HPDE6-E6E7 (cell line): Measurements from ENCODE around the gene SEMA5A.

Experiments used
- DNase-seq: peaks from one replicate; pipeline ENCODE4 v3.0.0; 2011; ENCODE audit warnings: missing footprints; ENCODE audit errors: extremely low spot score

The SEMA5A gene

DNA sequence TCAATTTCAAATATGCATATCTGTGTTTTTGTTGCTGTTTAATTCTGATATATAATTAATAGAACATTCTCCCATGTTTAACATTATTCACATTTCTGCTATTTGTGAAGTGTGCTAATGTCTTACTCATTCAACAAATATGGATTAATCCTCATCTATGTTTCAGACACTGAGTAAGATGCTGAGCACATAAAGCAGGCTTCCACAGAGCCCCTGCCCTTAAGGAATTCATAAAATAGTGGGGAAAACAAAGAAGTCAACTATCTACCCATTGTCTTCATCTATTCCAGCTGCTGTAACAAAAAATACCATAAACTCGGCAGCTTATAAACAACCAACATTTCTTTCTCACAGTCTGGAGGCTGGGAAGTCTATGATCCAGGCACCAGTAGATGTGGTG lies 333.3 kb downstream of the SEMA5A start:
- DNase-seq = no peak

DNA sequence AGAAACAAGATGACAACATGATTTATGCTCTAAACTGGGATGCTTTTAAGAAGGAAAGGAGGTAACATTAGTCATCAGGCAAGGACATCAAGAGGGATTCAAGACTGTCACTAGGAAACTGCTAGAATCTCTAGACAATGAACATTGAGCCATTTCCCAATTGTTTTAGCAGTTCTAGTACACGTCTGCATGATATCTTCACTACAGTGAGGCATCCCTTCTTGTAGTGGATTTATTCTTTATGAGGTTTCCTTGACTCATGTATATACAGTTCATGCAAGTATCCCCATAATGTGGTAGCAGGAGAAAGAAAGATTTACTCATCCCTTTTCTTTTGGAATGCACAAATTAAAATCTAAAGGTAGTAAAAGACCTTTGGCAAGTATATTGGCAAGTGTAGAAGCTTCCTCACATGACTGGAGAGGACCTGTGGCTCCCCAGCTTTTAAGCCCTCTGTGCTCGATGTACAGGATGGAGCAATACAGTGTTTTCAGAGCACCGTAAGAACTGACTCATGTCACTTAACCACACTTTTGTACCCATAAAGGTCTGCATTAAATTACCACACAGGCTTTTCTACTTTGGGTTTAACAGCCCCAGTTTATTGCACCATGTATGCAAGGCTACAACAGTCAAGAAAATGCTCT lies 335.9 kb downstream of the SEMA5A start:
- DNase-seq = no peak

DNA sequence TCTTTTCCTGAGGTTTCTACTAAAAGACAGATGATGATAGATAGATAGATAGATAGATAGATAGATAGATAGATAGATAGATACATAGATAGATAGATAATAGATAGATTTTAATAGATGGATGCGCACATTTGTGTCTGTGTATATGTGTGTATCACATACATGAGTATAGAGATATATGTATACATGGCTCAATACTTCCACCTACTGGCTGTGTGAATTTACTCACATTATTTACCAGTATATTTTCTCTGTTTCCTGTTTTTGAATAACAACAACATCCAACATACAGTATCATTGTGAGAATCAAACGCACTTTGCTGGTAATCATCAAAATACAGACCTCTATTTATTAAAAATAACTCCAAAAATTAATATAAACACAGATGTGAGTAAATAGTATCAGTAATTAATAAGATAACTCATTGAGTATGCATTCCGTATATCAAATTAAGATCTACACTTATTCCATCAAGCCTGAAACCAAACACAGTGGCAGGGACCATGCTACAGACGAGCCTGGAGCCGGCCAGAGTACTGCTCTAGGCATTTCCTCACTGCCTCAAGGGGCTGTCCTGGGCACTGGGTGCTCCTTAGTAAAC lies 338.0 kb downstream of the SEMA5A start:
- DNase-seq = no peak

DNA sequence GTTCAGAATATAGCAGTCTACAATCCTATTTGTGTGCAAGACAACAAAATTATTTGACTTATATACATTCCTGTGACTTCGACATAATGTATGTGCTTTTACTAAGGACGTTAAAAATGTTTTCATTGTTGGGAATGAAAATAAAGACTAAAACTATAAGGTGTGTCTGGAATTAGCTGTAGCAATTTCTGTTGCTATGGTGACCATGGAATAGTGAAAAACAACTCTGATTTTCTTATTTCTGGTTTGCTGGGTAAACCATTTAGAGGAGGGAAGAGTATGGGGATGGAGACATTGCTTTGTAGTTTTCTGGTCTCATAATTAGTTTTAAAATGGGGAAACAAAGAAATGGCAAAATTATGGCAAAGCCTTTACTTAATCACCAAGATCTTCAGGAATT lies 343.2 kb downstream of the SEMA5A start:
- no peak for DNase-seq

DNA sequence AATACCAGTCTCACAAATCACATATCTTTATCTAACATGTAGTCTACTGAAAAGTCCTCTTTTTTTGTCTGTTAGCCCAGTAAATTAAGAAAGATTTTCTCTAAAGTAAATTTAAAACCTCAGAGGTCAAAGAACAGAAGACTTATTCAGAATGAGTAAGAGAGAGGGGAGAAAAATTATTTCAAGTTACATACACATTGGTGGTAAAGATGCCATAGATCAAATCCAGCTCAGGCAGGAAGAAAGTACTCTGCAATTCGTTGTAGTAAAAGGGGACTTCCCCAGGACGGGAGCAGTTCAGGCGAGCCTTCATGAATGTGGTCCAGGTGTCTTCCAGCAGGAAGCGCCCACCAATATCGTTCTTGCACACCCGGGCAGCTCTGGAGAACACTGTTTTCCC lies 344.1 kb downstream of the SEMA5A start:
- no peak for DNase-seq

DNA sequence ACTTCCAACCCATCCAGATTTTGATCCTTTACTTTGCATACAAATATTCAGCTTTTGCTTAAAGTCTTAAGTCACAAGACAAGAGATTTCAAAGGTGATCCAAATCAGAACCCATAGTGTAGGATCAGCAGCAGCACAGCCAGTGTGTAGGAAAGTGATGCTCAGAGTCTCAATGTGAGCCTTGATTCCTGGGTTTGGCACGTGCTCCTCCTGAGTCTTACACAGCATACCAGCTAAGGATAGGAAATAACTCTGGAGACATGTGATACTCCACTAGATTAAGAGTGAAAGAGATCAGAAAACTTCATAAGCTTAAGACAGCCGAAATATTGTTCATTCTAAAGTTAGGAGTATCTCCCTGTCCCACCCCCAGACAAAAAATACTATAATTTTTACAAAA lies 344.9 kb downstream of the SEMA5A start:
- DNase-seq = no peak

DNA sequence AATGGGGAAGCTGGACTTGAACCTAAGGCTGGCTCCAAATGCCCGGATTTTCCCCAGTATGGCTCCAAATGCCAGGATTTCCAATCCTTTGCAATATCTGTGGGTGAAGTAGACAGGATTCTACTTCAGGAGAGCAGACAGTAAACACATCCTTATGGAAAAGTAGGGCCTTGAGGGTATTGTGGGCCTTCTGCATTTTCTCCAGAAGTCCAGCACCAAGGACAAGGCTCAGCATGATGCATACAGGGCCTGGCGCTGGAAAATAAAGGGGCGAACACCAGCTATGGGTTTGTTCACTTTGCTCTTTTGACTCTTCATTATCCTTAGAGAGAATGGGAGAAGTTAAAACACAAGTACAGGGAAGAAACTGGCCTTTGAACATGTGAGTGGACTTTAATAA lies 347.5 kb downstream of the SEMA5A start:
- no peak for DNase-seq

DNA sequence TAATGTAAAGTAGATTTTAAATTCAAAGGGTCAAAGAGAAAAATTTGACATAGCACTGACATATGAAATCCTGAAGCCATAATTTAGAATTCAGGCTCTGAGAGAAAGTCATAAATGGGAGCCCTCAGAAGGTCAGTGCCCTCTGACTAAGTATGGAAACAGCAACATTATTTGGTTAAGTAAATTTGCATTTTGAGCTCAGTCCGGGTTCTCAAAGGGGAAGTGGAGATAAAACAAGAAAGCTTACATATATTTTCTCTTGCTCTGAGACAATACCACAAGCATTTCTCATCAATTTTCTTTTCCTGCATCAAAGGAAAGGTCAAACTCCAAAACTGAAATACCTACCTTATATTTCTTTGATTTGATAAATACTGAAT lies 348.0 kb downstream of the SEMA5A start:
- no peak for DNase-seq

DNA sequence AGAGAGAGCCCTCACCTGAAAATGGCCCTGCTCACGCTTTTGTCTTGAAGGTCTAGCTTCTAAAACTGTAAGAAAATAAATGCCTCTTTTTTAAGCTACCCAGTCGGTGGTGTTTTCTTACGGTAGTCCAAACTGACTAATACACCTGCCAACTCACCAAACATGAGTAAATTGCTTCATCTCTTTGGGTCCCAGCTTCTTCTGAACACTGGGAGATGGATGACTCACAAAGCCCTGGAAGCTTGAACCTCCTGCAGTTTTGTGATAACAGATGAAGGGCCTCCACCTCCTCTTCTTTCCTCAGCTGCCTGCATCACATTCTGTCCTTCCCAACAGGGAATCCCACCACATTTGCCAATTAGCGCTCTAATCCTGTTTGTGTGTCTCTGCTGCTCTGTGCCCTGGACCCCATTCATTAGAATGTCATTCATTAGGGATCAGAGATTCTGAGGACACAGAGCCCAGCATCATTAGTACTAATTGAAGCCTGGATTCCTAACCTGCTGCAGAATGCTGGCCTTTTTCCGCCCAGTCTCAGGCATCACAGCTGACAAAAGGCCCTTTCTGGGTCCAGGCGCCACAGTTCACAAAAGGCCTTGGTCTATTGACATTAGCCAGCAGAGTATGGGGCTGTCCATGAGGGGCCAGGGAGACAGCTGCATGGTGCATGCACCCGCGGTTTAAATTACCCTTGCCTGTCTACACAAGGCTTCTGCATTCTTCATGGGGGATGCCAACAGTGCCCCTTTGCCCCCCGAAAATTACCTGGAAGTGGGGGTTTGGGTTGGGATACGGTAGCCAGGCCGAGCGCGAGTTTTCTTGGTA lies 349.3 kb downstream of the SEMA5A start:
- DNase-seq = peak; percentile 16

DNA sequence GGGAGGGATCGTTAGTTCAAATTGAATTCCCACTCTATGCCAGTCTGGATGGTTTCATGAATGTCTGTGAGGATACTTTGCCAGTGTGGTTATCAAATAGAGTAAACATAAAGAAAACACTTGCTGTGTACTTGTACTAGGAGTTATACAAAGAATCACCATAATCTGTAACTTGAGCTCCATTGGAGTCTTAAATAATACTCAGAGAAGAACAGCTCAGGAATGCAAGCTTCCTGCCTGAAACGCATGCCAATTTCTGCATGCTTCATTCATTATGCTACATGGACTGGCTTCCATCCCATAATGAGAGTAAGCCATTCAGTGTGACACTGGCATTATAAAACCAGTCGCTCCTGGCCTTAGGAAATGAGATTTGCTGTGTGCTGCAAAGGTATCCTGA lies 351.4 kb downstream of the SEMA5A start:
- no peak for DNase-seq

DNA sequence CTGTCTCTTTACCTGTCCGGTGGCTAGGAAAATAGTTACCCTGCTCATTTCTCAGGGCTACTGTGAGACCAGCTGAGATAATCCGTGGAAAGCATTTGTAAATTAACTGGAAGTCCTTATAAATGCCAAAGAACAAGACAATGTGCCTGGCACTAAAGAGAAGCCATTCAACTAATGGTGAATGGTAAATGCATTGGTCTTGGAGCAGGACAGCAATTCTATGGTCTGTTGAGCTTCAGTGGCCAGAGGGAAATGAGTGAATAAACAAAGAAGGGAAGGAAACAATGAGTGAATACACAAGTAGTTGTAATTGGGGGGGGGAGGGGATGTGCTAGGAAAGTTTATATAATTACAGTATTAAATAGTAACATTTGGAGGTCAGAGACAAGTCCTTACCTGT lies 353.6 kb downstream of the SEMA5A start:
- DNase-seq = no peak

DNA sequence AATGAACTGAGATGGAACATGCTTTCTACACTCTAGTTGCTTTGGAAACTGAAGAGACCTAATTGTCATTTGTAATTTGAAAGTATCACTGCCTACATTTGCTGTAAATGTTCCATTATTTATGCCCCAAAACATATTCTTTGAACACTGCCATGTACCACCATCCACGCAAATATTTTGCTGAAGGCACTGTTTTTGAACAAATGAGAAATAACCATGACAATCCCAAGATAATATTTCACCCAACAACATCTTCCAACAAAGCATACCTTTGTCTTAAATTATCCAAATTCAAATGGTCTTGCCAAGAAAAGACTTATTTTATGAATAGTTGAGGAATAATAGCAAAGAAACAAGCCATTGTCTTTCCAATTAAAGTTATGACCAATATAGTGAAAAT lies 356.2 kb downstream of the SEMA5A start:
- no peak for DNase-seq

DNA sequence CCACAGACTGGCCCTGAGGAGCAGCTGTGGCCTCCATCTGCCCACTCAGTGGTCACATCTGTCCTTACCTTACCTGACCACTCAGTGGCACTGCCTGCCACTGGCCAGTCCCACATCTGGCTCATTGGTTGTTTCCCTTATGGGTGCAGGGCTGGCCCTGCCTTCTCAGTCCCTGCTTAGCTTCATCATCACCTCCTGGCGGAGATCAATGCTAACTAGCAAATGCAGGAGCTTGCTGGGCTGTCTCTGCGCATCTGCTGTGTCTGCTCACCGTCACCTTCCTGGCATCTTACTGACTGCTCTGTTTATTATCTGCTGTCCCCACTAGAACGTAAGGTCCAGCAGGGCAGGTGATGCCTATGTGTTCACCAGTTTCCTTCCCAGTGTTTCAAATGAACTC lies 356.9 kb downstream of the SEMA5A start:
- no peak for DNase-seq

DNA sequence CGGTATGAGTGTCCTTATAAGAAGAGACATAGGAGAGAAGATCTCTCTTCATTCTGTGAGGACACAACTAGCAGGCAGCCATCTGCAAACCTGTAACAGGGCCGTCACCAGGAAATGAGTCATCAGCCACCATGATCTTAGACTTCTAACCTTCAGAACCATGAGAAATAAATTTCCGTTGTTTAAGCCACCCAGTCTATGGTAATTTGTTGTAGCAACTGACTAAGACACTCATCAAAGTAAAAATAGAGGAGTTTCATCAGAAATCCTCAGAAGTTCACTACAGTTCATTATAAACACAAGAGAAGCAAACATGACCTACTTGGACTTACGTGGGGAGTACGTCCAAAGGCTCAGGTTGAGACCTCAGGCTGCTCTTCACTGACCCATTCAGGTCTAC lies 357.7 kb downstream of the SEMA5A start:
- DNase-seq = no peak

DNA sequence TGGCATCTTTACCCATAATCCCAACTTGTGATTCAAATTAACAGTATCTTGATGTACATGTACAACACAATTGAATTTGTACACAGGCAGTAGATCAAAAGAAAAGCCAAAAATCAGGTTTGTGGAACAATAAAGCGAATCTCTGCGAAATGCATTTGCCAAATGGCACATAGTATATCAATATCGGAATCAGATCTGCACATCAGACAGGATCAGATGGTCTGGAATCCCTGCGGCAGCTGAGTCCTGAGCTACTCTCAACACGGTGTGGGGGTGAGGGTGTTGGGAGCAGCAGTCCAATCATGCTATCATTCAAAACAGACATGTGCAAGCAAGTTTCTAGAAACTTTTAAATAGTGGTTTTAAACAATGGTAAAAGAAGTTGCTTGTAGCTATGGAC lies 358.3 kb downstream of the SEMA5A start:
- no peak for DNase-seq

DNA sequence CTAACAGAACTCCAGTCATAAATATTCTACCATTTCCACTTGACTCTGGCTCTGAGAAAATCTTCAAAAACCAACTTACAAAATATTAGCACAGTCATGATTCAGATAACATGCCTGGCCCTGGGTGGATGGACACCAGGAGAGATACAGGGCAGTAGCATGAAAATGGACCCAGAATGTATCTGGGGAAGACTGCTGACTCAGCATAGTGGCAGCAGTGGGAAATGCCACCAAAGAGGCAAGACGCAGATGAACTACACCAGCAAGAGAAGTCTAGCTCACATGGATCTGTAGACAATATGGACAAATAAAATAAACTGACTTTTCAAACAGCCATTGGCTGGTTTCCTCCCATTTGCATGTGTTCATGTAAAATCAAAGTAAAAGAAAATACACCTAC lies 359.8 kb downstream of the SEMA5A start:
- no peak for DNase-seq

DNA sequence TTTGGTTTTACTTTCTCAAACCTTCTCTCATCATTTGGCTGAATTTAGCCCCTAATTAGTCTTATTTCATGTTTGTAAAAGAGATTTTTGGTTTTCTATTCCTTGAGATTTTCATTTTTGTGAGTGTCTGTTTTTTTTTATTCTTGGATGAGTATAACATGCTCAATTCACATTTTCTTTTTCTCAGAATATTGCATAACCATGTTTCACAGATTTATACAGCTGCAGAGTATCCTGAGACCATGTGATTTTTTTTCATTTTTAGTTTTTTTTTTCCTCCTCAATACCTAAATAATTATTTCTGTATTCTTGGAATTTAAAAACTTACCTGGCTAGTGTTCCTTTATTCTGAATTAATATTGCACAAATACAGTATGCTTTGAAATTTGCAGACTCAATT lies 361.9 kb downstream of the SEMA5A start:
- no peak for DNase-seq

DNA sequence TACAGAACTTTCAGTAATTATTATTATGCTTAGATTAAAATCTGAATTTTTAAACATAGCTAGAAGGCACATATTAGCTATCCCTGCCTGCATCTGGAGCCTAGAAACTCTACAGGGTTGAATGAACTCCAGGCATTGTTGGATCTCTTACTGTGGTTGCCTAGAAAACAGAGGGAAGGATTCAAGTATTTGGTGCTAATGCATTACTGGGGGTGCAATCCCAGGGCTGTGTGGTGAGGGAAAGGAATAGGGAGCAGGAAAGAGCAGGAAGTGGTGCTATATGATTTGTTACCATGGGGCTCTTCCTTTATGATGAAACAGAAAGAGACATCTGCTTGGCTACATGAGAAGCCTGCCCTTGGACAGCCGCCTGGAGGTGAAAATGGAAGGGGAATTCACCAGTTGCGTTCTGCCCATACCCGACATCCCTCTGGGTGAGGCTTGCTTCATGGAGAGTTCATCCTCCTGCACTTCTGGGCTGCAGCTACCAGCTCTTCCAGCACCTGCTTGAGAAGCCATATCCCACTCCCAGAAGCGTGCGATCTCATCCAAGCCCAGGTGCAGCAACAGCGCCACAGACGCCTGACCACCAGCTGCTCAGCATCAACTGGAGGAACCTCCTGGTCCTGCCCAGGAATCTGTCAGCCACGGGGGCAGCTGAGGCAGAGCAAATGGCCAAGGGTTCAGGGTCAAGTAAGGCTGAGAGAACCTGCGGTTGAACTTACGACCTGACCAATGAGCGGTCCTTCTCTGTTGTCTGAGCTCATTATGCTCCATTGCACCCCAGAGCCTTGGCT lies 362.8 kb downstream of the SEMA5A start:
- no peak for DNase-seq

DNA sequence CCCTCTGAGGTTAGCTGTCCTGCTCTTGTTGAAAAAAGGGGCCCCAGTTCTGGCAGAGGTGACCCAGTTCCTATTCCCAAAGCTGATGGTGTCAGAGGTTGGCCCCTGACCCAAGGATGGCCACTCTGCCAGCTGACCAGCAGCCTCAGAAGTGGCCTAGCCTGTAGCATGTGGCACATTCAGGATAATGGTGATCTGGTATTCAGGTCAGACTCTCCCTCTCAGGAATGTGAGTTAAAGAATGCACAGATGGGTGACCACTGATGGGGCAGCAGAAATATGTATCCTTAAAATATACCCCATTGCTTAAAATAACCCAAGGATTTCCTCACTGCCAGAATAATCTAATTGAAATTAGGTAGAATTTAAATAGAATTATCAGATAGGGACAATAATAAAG lies 369.2 kb downstream of the SEMA5A start:
- no peak for DNase-seq

DNA sequence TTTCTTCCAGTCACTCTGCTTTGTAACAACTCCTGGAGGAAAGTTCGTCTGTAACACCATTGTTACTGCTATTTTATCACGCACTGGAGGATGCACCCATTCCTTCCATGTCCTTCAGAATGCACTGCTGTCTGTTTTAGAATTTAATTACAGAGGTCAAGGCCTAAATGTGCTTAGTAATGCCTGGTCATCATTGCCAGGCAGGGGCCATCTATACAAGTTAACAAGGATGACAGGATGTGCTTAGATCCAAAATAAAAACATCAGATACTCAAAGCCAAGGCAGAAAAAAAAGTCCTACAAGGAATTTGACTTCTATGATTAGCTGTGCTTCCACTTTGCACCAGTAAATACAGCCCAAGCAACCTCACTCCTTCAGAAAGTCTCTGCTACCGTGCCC lies 371.4 kb downstream of the SEMA5A start:
- DNase-seq = no peak

DNA sequence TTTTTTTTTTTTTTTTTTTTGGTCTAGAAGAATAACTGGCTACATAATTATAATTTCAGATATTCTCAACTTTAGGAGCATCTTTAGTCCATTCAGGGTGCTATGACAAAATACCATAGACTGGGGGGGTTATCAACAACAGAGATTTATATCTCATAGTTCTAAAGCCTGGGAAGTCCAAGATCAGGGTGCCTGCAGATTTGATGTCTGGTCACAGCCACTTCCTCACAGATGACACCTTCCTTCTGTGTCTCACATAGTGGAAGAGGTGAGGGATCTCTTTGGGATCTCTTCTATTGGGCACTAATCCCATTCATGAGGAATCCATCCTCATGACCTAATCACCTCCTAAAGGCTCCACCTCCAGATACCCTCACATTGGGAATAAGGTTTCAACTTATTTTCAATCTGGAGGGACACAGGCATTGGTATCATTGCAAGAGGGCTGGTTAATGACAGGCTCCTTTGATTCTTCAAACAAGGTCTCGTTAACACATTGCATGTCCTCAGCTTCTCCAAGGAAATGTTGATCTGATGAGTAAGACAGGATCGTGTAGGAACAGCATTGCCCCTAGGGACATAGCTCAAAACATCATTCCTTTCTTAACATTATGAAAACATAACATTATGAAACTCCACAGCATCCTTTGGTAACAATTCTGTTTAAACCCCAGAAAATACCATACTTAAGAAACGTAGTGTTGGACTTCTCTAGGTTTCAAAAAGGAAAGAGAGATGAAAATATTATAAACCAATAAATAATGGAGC lies 372.4 kb downstream of the SEMA5A start:
- no peak for DNase-seq

DNA sequence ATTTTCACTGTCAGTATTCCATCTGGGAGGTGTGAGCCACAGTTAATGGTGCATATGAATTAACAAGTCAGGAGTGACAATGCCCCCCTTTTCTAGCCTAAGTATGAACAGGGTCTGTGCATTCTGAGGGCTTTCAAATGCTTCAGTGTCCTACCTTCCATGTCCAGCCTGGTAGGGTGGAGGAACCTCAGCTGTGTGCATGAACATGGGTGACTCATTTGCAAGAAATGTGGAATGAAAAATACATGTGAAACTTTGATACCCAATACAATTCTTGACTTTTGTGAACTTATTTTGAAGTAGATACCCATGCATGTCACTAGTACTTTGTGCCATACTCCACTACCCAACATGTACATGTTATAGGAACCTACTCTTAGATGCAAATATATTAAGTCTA lies 375.8 kb downstream of the SEMA5A start:
- no peak for DNase-seq
